GM12891 (cell line): ENCODE measurements around the gene DENND2C.

Source experiments
- POLR2A ChIP-seq: IDR thresholded peaks from 2 replicates; pipeline ENCODE4 v1.6.1; 2011; ENCODE audit warnings: low read depth, low read length, control low read depth
- POLR2AphosphoS5 ChIP-seq: IDR thresholded peaks from 2 replicates; pipeline ENCODE4 v1.6.1; 2011; ENCODE audit warnings: low read depth, low read length, control low read depth
- TAF1 ChIP-seq: IDR thresholded peaks from 2 replicates; pipeline ENCODE4 v1.6.1; 2011; ENCODE audit warnings: low read depth, low read length, control low read depth

DNA sequence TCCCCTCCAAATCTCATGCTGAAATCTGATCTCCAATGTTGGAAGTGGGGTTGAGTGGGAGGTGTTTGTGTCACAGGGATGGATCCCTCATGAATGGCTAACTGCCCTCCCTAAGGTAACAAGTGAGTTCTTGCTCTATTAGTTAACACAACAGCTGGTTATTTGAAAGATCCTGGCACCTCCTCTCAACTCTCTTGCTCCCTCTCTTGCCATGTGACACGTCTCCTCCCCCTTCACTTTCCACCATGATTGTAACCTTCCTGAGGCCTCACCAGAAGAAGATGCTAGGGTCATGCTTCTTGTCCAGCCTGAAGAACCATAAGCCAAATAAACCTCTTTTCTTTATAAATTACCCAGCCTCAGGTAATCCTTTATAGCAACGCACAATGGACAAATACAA lies 28.5 kb downstream of the DENND2C start:
- TF ChIP-seq POLR2A (no peak), TAF1 (no peak), POLR2AphosphoS5 (no peak)
